Gastrocnemius medialis (tissue), 4 donors: ENCODE measurements around the gene MAP4K5. TPM values are rescaled to one million over a fixed set of nuclear protein-coding genes. Genes with fewer than 3 reads are reported as not detected.

Source experiments
- ATAC-seq, 2 donors: fragments of 150-250 bp; one replicate each; pipeline ENCODE4 v1.9.1; 2016
- DNase-seq, 2 donors: peaks; one replicate each; pipeline ENCODE4 v3.0.0-alpha.2; 2019
- H3K27ac ChIP-seq, 4 donors: fragments of 200-600 bp; sonication (generic); 1 replicate in 1 of 4; 2 replicates in 3 of 4; pipeline ENCODE4 v1.5.1; 2016 to 2018; ENCODE audit warnings: mild to moderate bottlenecking in 2 of 4, moderate library complexity in 1 of 4
- H3K27me3 ChIP-seq, 3 donors: fragments of 200-600 bp; sonication (generic) in 2 of 3; 1 replicate in 1 of 3; 2 replicates in 2 of 3; pipeline versions ENCODE4 v1.5.1 to v1.6.0; 2016 to 2019; ENCODE audit warnings: mild to moderate bottlenecking in 1 of 3, moderate library complexity in 1 of 3
- H3K36me3 ChIP-seq, 2 donors: fragments of 200-600 bp; sonication (generic) in 1 of 2; one replicate each; pipeline ENCODE4 v1.5.1; 2017 to 2018
- H3K4me1 ChIP-seq, 2 donors: fragments of 200-600 bp; sonication (generic) in 1 of 2; one replicate each; pipeline ENCODE4 v1.5.1; 2016 to 2017; ENCODE audit warnings: mild to moderate bottlenecking in 2 of 2
- H3K4me3 ChIP-seq, 4 donors: fragments of 200-600 bp; sonication (generic) in 3 of 4; 1 replicate in 1 of 4; 2 replicates in 3 of 4; pipeline ENCODE4 v1.5.1; 2016 to 2019; ENCODE audit warnings: mild to moderate bottlenecking in 2 of 4
- H3K9me3 ChIP-seq, 3 donors: fragments of 200-600 bp; sonication (generic) in 2 of 3; 1 replicate in 1 of 3; 2 replicates in 2 of 3; pipeline ENCODE4 v1.5.1; 2016 to 2019
- CTCF ChIP-seq, 5 experiments: fragments of 450-650 bp in 3 of 5; fragments of 200-600 bp in 2 of 5; sonication (generic) in 2 of 5; IDR thresholded peaks in 4 of 5; conservative IDR thresholded peaks in 1 of 5; 1 replicate in 4 of 5; 2 replicates in 1 of 5; pipeline ENCODE4 v1.5.1; 2016 to 2019; ENCODE audit warnings: antibody characterized with exemption in 5 of 5, mild to moderate bottlenecking in 3 of 5, moderate library complexity in 3 of 5
- POLR2A ChIP-seq, 2 donors: fragments of 450-650 bp; IDR thresholded peaks; one replicate each; pipeline ENCODE4 v1.6.1; 2017; ENCODE audit warnings: antibody characterized with exemption in 2 of 2, mild to moderate bottlenecking in 2 of 2, moderate library complexity in 2 of 2
- in situ Hi-C, 4 donors: fragments of 200-750 bp; cut with MboI; loops; one replicate each; pipeline versions ENCODE4 v1.15.0 to v1.8.0; 2017; ENCODE audit warnings: low sequenced_read_pairs in 4 of 4
- intact Hi-C: fragments of 100-400 bp; cut with DNase I; formaldehyde crosslinking; loops from one replicate; pipeline ENCODE4 v1.15.1; 2023; ENCODE audit warnings: low total_unique reads
- total RNA-seq, 4 donors: library from RNA; depleted of rRNA; stranded (reverse); fragments of >200 nt; gene quantifications; one replicate each; pipeline versions ENCODE4 v1.1.0 to v1.2.3, GENCODE V29; 2016

MAP4K5 gene
- total RNA-seq, 4 donors from 2014 or later, result 35.3 to 63.9 (median 47.1) TPM

DNA sequence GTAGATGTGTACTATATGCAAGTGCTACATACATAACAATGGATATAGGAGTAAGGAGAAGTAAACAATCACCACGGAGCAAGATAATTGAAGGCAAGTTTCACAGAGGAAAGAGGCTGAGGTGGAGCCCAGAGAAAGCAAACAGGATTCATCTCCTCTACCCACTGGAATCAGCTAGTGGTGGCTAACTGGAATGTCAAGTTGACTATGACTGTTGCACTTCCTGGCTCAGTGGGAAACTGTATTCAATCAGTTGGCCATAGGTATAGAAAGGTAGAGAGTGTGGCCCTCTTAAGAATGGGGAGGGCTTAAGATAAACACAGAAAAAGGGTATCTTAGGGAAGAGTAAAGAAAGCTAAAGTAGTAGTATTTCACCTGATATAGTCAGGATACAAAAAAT lies 62.4 kb downstream of the MAP4K5 start:
- ATAC-seq (no peak), DNase-seq (no peak)
- in situ Hi-C loops (no loop called here), intact Hi-C loops (no loop called here)
- Histone ChIP-seq H3K4me3 (no peak overlapping the region), H3K4me1 (no peaks in the 10 kb centered on the region), H3K27ac (no peak overlapping the region), H3K9me3 (peaks cover 0 to 15% (median 2%) of the 10 kb centered on the region in 3 donors), H3K36me3 (peaks cover 0 to 78% of the 10 kb centered on the region in 2 donors), H3K27me3 (no peaks in the 10 kb centered on the region)
- TF ChIP-seq POLR2A (IDR thresholded peaks at IDR 0.05), result no peak
- no peak for TF ChIP-seq CTCF (IDR thresholded peaks at IDR 0.05 in 4 of 5, conservative IDR thresholded peaks at IDR 0.05 in 1 of 5)

GRCh38 chr14:50462111-50462510 lies 70.3 kb downstream of the MAP4K5 start:
- Histone ChIP-seq H3K4me3 (no peak overlapping the region), H3K9me3 (no peaks in the 10 kb centered on the region), H3K27me3 (no peaks in the 10 kb centered on the region), H3K36me3 (peaks cover 0 to 47% of the 10 kb centered on the region in 2 donors), H3K27ac (no peak overlapping the region), H3K4me1 (no peaks in the 10 kb centered on the region)
- ATAC-seq (no peak), DNase-seq (no peak)
- in situ Hi-C loops, result no loop called here
- intact Hi-C loops, result no loop called here
- TF ChIP-seq POLR2A (IDR thresholded peaks at IDR 0.05) (no peak), CTCF (IDR thresholded peaks at IDR 0.05 in 4 of 5, conservative IDR thresholded peaks at IDR 0.05 in 1 of 5) (no peak)

DNA sequence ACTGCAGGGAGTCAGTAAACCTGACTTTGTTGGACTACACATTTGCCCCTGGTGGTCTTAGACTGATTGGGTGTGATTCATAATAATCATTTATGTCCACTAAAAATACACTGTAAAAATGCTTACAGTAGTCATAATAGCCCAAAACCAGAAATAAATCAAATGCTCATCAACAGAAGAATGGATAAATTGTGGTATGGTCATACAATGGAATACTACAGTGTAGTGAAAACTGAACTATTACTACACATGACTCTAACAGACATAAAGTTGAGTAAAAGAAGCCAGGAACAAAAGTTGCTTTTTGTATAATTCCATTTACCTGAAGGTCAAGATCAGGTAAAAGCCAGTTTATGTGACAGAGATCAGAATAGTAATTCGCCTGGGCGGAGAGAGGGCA lies 78.5 kb downstream of the MAP4K5 start:
- Histone ChIP-seq H3K27ac (no peak overlapping the region), H3K36me3 (peaks cover 3 to 45% of the 10 kb centered on the region in 2 donors), H3K27me3 (no peaks in the 10 kb centered on the region), H3K9me3 (no peaks in the 10 kb centered on the region), H3K4me3 (no peak overlapping the region), H3K4me1 (no peaks in the 10 kb centered on the region)
- DNase-seq, result no peak
- intact Hi-C loops (no loop called here), in situ Hi-C loops (no loop called here)
- TF ChIP-seq CTCF (IDR thresholded peaks at IDR 0.05 in 4 of 5, conservative IDR thresholded peaks at IDR 0.05 in 1 of 5) (no peak), POLR2A (IDR thresholded peaks at IDR 0.05) (no peak)
- ATAC-seq, result no peak

- Histone ChIP-seq H3K27me3 (no peaks in the 10 kb centered on the region), H3K4me3 (no peak overlapping the region), H3K4me1 (no peaks in the 10 kb centered on the region), H3K9me3 (no peaks in the 10 kb centered on the region), H3K36me3 (peaks cover 3 to 45% of the 10 kb centered on the region in 2 donors), H3K27ac (no peak overlapping the region)
- ATAC-seq, result no peak
- DNase-seq, result no peak
- in situ Hi-C loops, result no loop called here
- intact Hi-C loops, result no loop called here
- no peak for TF ChIP-seq POLR2A (IDR thresholded peaks at IDR 0.05)
- no peak for TF ChIP-seq CTCF (IDR thresholded peaks at IDR 0.05 in 4 of 5, conservative IDR thresholded peaks at IDR 0.05 in 1 of 5)
These were observed 79.2 kb downstream of the MAP4K5 start for GRCh38 chr14:50452979-50453705.

DNA sequence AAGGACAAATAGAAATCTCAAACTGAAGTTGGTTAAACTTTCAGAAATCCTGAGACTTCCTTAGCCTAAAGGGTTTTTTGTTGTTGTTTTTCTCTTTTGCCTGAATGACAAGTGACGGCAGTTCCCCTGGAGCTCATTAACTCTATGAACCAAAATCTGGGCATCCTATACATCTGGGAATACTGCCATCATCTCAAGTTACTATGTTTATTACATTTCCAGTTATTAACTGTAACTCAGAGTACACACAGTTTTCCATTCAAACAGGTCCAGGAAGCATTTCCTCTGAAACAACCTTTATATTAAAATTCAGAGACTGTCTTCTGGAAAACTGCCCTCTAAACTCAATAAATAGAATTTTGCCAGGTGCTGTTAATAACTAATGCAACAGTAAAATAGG lies 80.1 kb downstream of the MAP4K5 start:
- DNase-seq (no peak), ATAC-seq (no peak)
- intact Hi-C loops, result no loop called here
- no peak overlapping the region for H3K4me3 ChIP-seq
- peaks cover 3 to 46% of the 10 kb centered on the region in 2 donors for H3K36me3 ChIP-seq
- H3K9me3 ChIP-seq, result no peaks in the 10 kb centered on the region
- TF ChIP-seq POLR2A (IDR thresholded peaks at IDR 0.05) (no peak), CTCF (IDR thresholded peaks at IDR 0.05 in 4 of 5, conservative IDR thresholded peaks at IDR 0.05 in 1 of 5) (no peak)
- in situ Hi-C loops, result no loop called here
- H3K27ac ChIP-seq, result no peak overlapping the region
- no peaks in the 10 kb centered on the region for H3K27me3 ChIP-seq
- H3K4me1 ChIP-seq, result no peaks in the 10 kb centered on the region
